IMR-90 (cell line): ENCODE measurements around the gene FRZB.

Experiments used
- CEBPB ChIP-seq: IDR thresholded peaks from 2 replicates; pipeline ENCODE4 v1.6.1; 2012; ENCODE audit warnings: low read depth, low read length, improper control_type of control experiment
- CHD1 ChIP-seq: IDR thresholded peaks from 2 replicates; pipeline ENCODE4 v1.6.1; 2012; ENCODE audit warnings: low read depth, low read length, improper control_type of control experiment
- CTCF ChIP-seq: conservative IDR thresholded peaks from 2 replicates; pipeline ENCODE4 v1.5.1; 2012; ENCODE audit warnings: mild to moderate bottlenecking, low read depth, low read length, improper control_type of control experiment
- FOS ChIP-seq: fragments of 150-350 bp; IDR thresholded peaks from 2 replicates; pipeline ENCODE4 v1.6.1; 2016; ENCODE audit warnings: low read depth, low read length
- MAFK ChIP-seq: IDR thresholded peaks from 2 replicates; pipeline ENCODE4 v1.6.1; 2012; ENCODE audit warnings: low read depth, low read length, improper control_type of control experiment
- POLR2A ChIP-seq: IDR thresholded peaks from 2 replicates; pipeline ENCODE4 v1.6.1; 2012; ENCODE audit warnings: mild to moderate bottlenecking, low read depth, low read length
- RAD21 ChIP-seq: IDR thresholded peaks from 2 replicates; pipeline ENCODE4 v1.6.1; 2012; ENCODE audit warnings: low read length, improper control_type of control experiment

GRCh38 chr2:182822733-182823132, 43.7 kb downstream of the FRZB start:
- no peak for TF ChIP-seq MAFK
- no peak for TF ChIP-seq CTCF
- no peak for TF ChIP-seq RAD21
- TF ChIP-seq POLR2A, result no peak
- TF ChIP-seq CHD1, result no peak
- no peak for TF ChIP-seq FOS
- no peak for TF ChIP-seq CEBPB
